ENCODE data around the gene SPATA19.

The SPATA19 gene

GRCh38 chr11:133817449-133817848 lies 27.9 kb downstream of the SPATA19 start:
- no peak for DNase-seq

- no peak for DNase-seq
Measured at GRCh38 chr11:133816146-133816870, 29.0 kb downstream of the SPATA19 start.

DNA sequence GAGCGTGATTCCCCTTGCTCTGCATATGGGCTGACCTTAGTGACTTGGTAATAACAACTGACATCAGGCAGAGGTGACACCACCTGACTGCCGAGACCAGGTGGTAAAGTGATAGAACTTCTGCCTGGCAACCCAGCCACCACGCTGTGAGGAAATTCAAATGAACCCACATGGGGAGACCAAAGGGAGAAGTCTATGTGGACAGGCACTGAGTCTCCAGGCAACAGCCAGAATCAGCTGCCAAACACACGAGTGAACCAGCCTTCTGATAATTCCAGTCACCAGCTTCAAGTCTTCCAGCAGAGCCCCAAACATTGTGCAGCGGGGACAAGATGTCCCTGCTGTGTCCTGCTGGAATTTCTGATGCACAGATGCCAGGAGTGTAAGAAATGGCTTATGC lies 29.7 kb downstream of the SPATA19 start:
- DNase-seq, result no peak

GRCh38 chr11:133814588-133815100 lies 30.7 kb downstream of the SPATA19 start:
- DNase-seq, result no peak

DNA sequence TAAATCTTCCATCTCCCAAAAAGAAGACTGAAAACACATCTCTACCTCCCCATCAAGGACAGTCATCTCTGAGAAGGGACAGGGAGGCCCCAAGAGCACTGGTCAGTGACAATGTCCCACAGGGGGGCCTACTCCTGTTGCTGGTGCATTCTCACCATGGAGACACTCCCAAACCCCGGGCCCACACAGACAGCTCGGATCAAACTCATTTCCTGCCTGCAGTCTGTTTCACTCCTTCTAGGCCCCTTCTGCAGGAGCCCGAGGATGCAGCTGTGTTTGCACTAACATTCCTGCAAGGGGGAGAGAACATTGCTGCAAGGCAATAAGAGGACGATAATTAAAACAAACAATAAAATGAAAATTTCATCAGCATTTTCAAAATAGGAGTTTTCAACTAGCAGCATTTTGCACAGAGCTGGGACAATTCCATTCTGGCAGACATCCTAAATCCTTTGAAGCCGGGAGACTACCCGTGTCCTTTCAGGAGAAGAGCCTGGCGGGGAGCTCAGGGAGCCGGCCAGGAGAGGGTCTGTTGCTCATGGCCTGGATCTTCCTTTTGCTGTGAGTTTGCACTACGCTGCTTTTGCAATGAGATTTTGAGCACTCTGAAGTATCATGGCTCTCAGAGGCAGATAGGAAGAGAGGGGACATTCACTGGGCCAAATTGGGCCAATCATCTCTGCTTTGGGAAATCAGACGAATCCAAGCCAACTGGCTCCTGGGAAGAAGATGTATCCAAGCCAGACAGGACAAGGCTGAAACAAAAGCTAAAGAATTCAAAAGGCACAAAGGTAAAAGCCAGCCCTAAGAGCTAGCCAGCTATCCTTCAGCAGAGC lies 33.2 kb downstream of the SPATA19 start:
- DNase-seq, result no peak

- no peak for DNase-seq
Measured at GRCh38 chr11:133810766-133811165, 34.5 kb downstream of the SPATA19 start.

DNA sequence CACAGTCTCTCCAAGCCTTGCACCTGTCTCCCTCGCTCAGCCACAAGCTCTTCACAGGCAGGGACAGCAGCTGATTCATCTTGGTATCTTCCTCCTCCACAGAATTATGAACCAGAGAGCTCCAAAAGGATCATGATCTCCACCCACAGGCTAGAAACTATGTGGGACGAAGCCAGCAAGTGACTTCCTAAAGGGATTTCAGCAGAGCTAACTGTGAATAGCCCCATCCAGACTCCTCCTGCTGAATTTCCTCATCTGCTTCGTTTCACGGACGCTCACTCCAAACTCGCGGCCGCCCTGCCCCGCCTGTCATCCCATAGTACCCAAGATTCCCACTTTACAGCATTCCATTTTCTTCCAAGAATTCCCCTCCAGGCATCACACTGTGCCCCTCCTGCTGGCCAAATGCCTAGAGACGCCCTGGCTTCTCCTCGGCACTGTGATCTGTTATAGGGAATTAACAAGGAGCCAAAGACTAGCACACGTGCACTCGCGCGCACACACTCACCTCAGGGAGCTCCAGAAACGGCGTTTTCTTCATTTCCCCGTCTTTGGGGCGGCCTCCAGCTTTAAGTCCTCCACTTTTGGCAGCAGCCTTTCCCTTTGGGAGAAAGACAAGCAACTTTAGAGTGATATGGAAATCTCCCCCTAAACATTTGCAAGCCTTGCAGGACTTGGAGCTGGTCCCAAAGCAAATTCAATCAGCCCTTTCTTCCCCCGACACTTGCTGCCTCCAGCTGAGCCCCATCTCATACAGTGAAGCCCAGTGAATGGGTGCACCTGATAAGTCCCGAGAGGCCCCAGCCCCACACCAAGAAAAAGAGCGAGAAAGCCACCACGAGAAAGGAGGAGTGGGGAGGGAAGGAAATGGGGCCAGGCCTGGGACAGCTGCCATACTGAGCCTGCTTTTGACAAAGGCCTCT lies 35.5 kb downstream of the SPATA19 start:
- no peak for DNase-seq

- DNase-seq, result no peak
Measured at GRCh38 chr11:133808393-133809140, 36.7 kb downstream of the SPATA19 start.

- no peak for DNase-seq
Measured at GRCh38 chr11:133803026-133803425, 42.3 kb downstream of the SPATA19 start.

DNA sequence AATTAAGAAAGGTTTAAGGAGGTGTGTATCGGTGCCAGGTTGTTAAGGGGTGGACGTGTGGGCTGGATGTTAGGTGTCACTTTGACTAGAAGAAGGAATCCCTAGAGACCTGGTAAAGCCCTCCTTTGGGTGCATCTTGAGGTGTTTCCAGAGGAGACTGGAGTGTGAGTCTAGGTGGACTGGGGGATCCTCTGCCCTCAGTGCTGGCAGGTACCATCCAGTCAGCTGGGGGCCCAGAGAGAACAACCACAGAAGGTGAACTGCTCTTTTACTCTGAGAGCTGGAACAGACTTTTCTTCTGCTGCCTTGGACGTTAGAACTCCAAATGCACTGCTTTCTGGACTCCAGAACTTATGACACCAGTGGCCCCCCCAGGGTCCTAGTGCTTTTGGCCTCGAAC lies 44.0 kb downstream of the SPATA19 start:
- DNase-seq, result no peak

DNA sequence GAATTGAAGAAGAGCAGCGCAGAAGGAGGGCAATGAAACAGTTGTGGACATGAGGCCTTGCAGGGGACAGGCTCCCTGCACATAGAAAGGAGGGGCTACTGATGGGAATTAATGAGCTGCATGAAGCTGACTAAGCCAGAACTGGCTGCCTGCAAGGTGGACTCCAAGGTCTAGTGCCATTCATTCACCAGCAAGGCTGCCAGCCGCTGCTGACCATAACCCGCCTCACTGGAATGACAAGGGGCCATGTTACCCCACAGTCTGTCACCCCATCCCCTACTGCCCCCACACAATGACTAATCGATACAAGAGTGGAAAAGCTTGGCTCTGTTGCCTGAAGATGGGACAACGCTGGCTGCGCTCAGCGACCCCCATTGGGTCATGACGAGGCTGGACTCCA lies 44.6 kb downstream of the SPATA19 start:
- no peak for DNase-seq

- no peak for DNase-seq
Measured at GRCh38 chr11:133797554-133797953, 47.8 kb downstream of the SPATA19 start.

DNA sequence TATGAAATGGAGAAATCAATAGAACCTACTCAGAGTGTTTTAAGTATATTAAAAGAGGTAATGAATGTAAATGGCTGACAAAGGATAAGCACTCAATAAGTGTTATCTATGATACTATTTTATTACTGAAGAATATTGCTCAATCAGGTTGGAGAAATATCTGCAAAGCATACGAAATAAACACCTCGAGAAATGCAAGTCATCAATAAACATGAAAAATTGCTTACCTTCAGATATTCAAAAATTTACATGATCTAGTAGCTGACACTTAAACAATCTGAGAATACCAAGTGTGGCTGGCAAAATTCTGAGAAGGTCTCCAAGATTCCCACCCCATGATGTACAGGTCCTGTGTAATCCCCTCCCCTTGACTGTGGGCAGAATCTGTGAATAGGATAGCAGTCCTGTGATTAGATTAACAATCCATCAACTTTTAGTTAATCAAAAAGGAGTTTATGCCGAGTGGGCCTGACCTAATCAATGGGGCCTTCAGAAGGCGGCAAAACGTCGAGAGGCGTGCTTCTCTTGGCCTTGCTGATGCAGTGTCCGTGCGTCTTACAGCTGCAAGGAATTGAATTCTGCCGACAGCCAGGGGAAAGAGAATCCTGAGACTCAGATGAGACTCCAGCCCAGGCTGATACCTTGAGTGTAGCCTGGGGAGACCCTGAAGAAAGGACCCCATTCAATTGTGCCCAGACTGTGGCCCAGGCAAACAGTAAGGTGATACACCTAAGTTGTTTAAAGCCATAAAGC lies 49.1 kb downstream of the SPATA19 start:
- no peak for DNase-seq

DNA sequence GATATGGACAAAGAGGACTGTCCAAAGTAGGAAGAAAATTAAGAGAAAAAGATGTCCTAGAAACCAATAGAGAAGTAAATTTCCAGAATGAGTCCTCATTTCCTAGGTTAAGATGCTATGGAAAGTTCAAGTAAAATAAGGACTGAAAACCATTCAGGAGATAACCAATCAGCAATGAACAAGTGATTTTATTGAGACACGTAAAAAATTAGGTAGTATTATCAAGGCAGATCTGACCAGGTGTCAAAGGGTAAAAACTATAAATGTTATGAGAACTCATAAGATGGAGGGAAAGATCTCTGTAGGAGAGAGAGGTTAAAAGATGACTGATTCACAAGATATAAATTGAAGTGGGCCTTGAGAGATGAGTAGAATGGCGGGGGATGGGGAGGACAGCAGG lies 50.2 kb downstream of the SPATA19 start:
- DNase-seq, result no peak

DNA sequence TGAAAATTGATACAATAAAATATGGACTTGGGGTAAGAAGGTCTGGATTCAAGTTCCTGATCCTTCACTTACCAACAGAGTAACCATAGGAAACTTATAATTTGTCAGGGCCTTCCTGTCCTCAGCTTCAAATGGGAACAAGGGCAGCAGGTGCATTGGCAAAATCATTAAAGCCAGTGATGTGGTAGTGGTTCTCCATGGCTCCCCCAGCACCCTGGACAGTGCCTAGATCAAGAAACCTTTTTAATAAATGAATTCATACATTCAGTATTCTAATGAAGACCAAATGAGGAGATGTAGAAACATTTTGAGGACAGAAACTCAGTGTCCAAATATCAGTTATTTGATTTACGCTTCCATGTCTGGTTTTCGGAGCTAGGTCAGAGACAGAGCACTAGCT lies 51.1 kb downstream of the SPATA19 start:
- DNase-seq, result no peak

GRCh38 chr11:133793271-133794035 lies 51.9 kb downstream of the SPATA19 start:
- no peak for DNase-seq

GRCh38 chr11:133790995-133791394 lies 54.3 kb downstream of the SPATA19 start:
- no peak for DNase-seq

Measured in NCI-H510A (cell line).